Ectodermal cell (in vitro differentiated cells): ENCODE measurements around the gene LRP5.

Experiments used
- H3K27ac ChIP-seq: 2 replicates; pipeline ENCODE4 v1.7.0; 2013; ENCODE audit warnings: mild to moderate bottlenecking, low read depth, low read length; ENCODE audit not compliant: insufficient read depth, poor library complexity, severe bottlenecking
- H3K27me3 ChIP-seq: 2 replicates; pipeline ENCODE4 v1.7.0; 2013; ENCODE audit warnings: mild to moderate bottlenecking, low read length; ENCODE audit not compliant: insufficient read depth, control insufficient read depth, poor library complexity, severe bottlenecking
- H3K36me3 ChIP-seq: one replicate; pipeline ENCODE4 v1.7.0; 2013; ENCODE audit warnings: low read length; ENCODE audit not compliant: control insufficient read depth, insufficient read depth
- H3K4me1 ChIP-seq: one replicate; pipeline ENCODE4 v1.7.0; 2013; ENCODE audit warnings: low read length; ENCODE audit not compliant: control insufficient read depth, insufficient read depth
- H3K4me3 ChIP-seq: 2 replicates; pipeline ENCODE4 v1.7.0; 2013; ENCODE audit warnings: low read depth, low read length, control low read depth; ENCODE audit not compliant: insufficient read depth
- H3K9me3 ChIP-seq: 2 replicates; pipeline ENCODE4 v1.7.0; 2013; ENCODE audit warnings: mild to moderate bottlenecking, low read length, moderate library complexity; ENCODE audit not compliant: control insufficient read depth
- WGBS, 2 experiments: methylation state at CpG; one replicate each; pipeline ENCODE4 v1.1.7; 2013; ENCODE audit warnings: missing lambda C conversion rate in 2 of 2; 5-methylcytosine and 5-hydroxymethylcytosine counted together

LRP5 gene

DNA sequence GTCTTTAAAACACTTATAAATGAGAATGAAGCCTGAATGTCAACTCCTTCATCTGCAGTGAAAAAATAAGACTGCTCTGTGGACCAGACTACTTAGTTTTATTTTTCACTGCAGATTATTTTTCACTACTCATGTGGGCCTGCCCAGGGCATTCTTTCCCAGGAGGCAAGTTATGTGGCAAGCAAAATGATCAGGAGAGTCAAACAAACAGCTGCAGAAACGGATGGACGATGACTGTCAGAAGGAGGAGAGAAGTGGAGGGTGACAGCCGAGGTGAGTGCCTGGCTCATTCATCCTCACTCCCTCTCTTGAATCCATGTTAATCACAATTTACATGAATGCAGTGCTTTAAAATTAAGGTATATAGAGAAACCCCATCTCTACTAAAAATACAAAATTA, 5.8 kb upstream of the LRP5 start:
- H3K36me3 ChIP-seq: no peaks in the 10 kb centered on the region
- peaks cover 5% of the 10 kb centered on the region for H3K27me3 ChIP-seq
- H3K9me3 ChIP-seq: no peaks in the 10 kb centered on the region
- WGBS, 2 experiments: 76 to 96% methylated on average over 2 to 3 of the region's 3 CpGs
- H3K4me1 ChIP-seq: no peaks in the 10 kb centered on the region
- no peak overlapping the region for H3K27ac ChIP-seq
- H3K4me3 ChIP-seq: no peak overlapping the region

DNA sequence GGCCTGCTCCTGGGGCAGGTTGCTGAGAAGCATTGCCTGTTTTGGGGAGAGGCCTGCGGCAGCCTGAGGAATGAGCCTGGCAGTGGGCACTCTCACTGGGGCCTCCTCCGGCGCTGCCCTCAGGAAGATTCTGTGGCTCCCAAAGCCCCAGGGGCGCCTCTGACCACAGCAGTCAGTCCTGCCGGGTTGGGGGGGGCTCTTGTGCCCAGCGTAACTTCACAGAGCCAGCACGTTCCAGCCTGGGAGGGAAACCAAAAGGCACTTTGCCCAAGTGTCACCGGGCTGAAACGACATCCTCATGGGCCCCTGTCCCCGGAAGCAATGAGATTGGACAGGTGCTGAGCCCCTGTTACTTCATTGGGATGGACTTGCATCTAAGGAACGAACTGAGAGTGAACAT, 4.3 kb upstream of the LRP5 start:
- 90 to 92% methylated on average over 11 of the region's 11 CpGs for WGBS, 2 experiments
- H3K27ac ChIP-seq: no peak overlapping the region

DNA sequence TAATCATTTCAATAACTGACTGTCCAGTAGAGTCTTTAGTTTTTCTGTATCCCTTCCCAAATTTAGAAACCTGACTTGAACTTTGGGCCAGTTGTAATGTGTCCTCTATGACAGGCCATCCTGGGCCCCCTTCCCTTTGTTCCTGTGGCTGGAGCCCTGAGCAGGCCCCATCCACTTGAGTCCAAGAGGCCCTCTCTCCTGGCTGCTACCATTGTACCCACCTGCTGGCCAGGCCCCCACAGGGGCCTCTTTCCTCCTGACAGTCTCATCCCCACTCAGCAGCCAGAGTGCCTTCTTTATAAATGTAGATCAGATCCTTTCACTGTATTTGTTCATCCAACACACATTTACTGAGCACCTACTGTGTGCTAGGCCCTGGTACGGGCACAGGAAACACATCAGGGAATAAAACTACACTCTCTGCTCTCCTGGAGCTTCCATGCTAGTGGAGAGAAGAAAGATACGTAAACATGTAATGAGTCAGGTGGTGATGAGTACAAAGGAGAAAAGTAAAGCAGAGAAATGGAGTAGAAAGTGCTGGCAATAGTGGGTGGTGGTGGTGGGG, 2.7 kb upstream of the LRP5 start:
- 72 to 73% methylated on average over 2 of the region's 2 CpGs for WGBS, 2 experiments

More for the DNA sequence above, 4.3 kb upstream of the LRP5 start:
- Histone ChIP-seq H3K36me3 (no peaks in the 10 kb centered on the region), H3K27me3 (peaks cover 12% of the 10 kb centered on the region), H3K4me3 (no peak overlapping the region), H3K9me3 (no peaks in the 10 kb centered on the region), H3K4me1 (no peaks in the 10 kb centered on the region)

DNA sequence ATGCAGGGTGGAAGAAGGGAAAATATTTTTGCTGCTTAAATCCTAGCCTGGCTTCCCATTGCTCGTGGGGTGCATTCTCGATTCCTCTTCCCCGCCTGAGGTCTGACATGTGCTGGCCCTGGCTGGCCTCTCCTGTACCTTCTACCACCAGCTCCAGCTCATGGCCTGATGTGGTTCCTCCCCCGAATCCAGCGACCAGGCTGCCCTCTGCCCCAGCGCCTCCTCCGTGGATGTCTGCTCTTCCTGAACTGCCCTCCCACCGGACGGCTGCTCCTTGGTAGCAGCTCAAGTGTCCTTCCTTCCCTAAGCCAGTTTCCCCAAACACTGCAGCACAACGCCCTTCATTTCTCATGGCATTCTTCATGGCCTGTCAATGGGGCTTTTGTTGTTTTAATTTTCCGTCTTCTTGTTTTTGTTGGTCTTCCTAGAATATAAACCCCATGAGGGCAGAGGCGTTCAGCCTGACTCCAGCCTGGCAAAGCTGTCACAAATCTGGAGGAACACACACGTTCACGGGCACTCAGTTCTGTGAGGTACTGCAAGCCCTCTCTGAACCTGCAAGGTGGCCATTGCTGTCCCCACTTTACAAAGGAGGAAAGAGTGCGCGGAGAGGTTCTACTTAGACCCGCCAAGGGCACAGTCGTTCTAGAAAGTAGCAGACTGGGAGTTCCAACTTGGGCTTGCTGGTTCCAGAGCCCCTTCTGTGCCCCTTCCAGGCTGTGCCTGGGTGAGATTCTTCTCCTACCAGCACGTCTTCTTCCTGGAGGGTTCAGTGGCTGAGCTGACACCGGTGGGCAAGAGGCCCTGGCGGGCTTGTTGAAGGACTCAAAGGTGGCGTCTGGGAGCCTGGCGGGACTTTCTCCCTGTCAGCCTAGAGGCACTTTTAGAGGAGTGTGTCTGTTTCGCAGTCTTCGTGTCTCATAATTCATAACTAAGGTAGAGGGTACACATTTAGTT, 953 bp upstream of the LRP5 start:
- H3K27ac ChIP-seq: no peak overlapping the region
- peaks cover 28% of the 10 kb centered on the region for H3K27me3 ChIP-seq
- WGBS, 2 experiments: 86 to 87% methylated on average over 25 of the region's 25 CpGs
- H3K36me3 ChIP-seq: no peaks in the 10 kb centered on the region
- H3K4me3 ChIP-seq: no peak overlapping the region
- peaks cover 10% of the 10 kb centered on the region for H3K4me1 ChIP-seq
- H3K9me3 ChIP-seq: no peaks in the 10 kb centered on the region

More for the DNA sequence above, 2.7 kb upstream of the LRP5 start:
- Histone ChIP-seq H3K27ac (no peak overlapping the region), H3K9me3 (no peaks in the 10 kb centered on the region), H3K36me3 (no peaks in the 10 kb centered on the region), H3K4me1 (peaks cover 10% of the 10 kb centered on the region), H3K27me3 (peaks cover 28% of the 10 kb centered on the region), H3K4me3 (no peak overlapping the region)

- H3K4me3 ChIP-seq: peak overlapping the region; percentile 55
- 1% methylated on average over 102 of the region's 102 CpGs for WGBS, 2 experiments
- no peaks in the 10 kb centered on the region for H3K36me3 ChIP-seq
- peaks cover 28% of the 10 kb centered on the region for H3K27me3 ChIP-seq
- peaks cover 10% of the 10 kb centered on the region for H3K4me1 ChIP-seq
- no peaks in the 10 kb centered on the region for H3K9me3 ChIP-seq
- no peak overlapping the region for H3K27ac ChIP-seq
Measured at GRCh38 chr11:68312780-68313573, 586 bp downstream of the LRP5 start.

- Histone ChIP-seq H3K4me1 (peaks cover 10% of the 10 kb centered on the region), H3K27me3 (peaks cover 28% of the 10 kb centered on the region), H3K27ac (no peak overlapping the region), H3K4me3 (peak overlapping the region; percentile 55), H3K36me3 (no peaks in the 10 kb centered on the region), H3K9me3 (no peaks in the 10 kb centered on the region)
- WGBS, 2 experiments: 9 to 10% methylated on average over 19 of the region's 19 CpGs
Measured at GRCh38 chr11:68313574-68314202, 1.3 kb downstream of the LRP5 start.

- WGBS, 2 experiments: 50 to 55% methylated on average over 27 of the region's 27 CpGs
- Histone ChIP-seq H3K36me3 (no peaks in the 10 kb centered on the region), H3K9me3 (no peaks in the 10 kb centered on the region), H3K27ac (no peak overlapping the region), H3K27me3 (peaks cover 28% of the 10 kb centered on the region), H3K4me1 (peaks cover 10% of the 10 kb centered on the region), H3K4me3 (peak overlapping the region; percentile 55)
Measured at GRCh38 chr11:68314203-68315170, 2.1 kb downstream of the LRP5 start.

DNA sequence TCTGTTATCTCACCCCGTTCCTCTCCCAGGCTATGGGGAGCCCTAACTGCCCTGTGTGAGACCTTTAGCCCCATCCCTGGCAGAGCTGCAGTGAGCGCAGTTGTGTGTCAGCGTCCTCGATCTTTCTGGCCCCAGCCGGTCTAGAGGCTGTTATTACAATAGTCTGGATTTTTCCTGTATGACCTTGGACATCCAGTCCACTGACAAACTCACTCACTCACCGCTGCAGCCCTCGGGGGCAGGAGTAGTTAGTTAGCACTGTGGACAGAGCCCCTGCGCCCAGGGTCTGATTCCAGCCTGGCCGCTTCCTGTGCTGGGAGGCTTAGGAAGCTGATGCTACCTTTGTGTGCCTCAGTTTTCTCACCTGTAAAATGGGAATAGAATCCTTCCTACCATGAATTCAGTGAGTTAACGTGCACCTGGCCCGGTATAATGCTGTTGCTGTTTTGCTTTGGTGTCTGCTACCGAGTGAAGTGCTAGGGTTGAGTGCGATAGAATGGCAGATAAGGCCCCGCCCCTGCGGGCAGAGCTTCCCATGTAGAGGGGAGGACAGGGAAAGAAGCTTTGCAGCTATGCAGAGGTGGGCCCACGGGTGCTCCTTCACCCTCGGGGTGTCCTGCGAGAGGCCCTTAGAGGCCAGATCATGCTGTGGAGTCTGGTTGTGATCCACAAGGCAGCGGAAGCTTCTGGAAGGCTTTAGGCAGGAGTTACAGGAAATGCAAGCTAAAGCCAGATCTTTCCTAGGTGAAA, 3.0 kb downstream of the LRP5 start:
- Histone ChIP-seq H3K27me3 (peaks cover 28% of the 10 kb centered on the region), H3K9me3 (no peaks in the 10 kb centered on the region), H3K4me1 (peaks cover 10% of the 10 kb centered on the region), H3K36me3 (no peaks in the 10 kb centered on the region), H3K4me3 (no peak overlapping the region), H3K27ac (no peak overlapping the region)
- WGBS, 2 experiments: 83 to 88% methylated on average over 19 of the region's 19 CpGs
